Ascending aorta (tissue), 2 donors: ENCODE data around the gene KCNQ5. TPM values are rescaled to one million over a fixed set of nuclear protein-coding genes. Genes with fewer than 3 reads are reported as not detected.

Experiments used
- DNase-seq, 2 donors: peaks; one replicate each; pipeline ENCODE4 v3.0.0-alpha.2; 2019; ENCODE audit warnings: low spot score in 2 of 2
- H3K27ac ChIP-seq, 2 donors: fragments of 200-600 bp; sonication (generic); one replicate each; pipeline ENCODE4 v1.5.1; 2016 to 2017; ENCODE audit warnings: mild to moderate bottlenecking in 1 of 2
- H3K27me3 ChIP-seq: fragments of 200-600 bp; sonication (generic); one replicate; pipeline ENCODE4 v1.5.1; 2017
- H3K36me3 ChIP-seq, 2 donors: fragments of 200-600 bp; sonication (generic); one replicate each; pipeline ENCODE4 v1.5.1; 2016
- H3K4me1 ChIP-seq, 2 donors: fragments of 200-600 bp; sonication (generic); one replicate each; pipeline ENCODE4 v1.5.1; 2016 to 2017; ENCODE audit warnings: mild to moderate bottlenecking in 1 of 2
- H3K4me3 ChIP-seq, 2 donors: fragments of 200-600 bp; sonication (generic); one replicate each; pipeline ENCODE4 v1.5.1; 2016 to 2017; ENCODE audit warnings: mild to moderate bottlenecking in 1 of 2
- H3K9me3 ChIP-seq, 2 donors: fragments of 200-600 bp; sonication (generic); one replicate each; pipeline ENCODE4 v1.5.1; 2016
- intact Hi-C: fragments of 100-400 bp; cut with DNase I; formaldehyde crosslinking; loops from one replicate; pipeline ENCODE4 v1.15.1; 2023
- total RNA-seq: library from RNA; depleted of rRNA; stranded (reverse); fragments of >200 nt; gene quantifications from one replicate; pipeline ENCODE4 v1.1.0, GENCODE V29; 2016
- TF ChIP-seq, protein P1 (sequence below), 3 experiments: fragments of 200-600 bp in 2 of 3; fragments of 450-650 bp in 1 of 3; sonication (generic) in 2 of 3; IDR thresholded peaks; one replicate each; pipeline ENCODE4 v1.5.1; 2016 to 2019; ENCODE audit warnings: antibody characterized with exemption in 3 of 3, mild to moderate bottlenecking in 1 of 3, moderate library complexity in 1 of 3

Gene KCNQ5
- total RNA-seq, 1 donor from 2014 or later: 4.5 TPM

DNA sequence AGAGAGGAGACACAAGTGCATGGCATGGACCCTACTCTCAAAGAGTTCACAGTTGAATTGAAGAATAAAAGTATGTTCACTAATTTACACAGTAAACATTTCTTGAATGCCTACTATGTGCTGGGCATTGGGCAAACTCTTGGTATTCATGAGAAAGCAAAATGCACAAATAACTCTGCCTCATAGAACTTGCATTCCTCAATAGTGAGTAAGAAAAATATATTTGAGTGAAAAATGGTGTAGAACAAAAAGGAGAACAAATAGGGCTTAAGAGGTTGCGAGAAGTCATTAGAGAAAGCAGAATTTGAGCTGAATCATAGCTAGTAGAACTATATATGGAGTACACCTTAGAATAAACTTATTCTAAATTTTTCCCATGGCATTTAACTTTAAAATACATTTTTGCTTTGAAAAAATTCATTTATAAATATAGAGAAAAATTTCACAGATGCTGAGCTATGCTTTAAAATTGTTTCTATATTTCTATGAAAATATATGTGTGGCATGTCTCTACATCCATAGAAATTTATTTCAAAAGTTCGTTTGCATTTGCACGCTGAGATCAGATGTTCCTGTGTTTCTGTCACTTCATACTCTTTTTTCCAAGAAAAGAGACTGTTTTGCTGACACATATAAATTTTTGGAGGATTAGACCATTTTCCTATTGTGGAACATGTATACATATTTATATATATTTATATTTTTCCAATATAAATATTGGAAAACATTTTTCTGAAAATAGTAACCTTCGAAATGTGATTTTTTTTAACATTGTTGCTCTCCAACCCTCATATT lies 236.1 kb downstream of the KCNQ5 start:
- DNase-seq: no peak
- H3K27me3 ChIP-seq: no peaks in the 10 kb centered on the region
- no peaks in the 10 kb centered on the region for H3K36me3 ChIP-seq
- H3K27ac ChIP-seq: no peak overlapping the region
- no peak overlapping the region for H3K4me3 ChIP-seq
- TF ChIP-seq, protein P1, sequence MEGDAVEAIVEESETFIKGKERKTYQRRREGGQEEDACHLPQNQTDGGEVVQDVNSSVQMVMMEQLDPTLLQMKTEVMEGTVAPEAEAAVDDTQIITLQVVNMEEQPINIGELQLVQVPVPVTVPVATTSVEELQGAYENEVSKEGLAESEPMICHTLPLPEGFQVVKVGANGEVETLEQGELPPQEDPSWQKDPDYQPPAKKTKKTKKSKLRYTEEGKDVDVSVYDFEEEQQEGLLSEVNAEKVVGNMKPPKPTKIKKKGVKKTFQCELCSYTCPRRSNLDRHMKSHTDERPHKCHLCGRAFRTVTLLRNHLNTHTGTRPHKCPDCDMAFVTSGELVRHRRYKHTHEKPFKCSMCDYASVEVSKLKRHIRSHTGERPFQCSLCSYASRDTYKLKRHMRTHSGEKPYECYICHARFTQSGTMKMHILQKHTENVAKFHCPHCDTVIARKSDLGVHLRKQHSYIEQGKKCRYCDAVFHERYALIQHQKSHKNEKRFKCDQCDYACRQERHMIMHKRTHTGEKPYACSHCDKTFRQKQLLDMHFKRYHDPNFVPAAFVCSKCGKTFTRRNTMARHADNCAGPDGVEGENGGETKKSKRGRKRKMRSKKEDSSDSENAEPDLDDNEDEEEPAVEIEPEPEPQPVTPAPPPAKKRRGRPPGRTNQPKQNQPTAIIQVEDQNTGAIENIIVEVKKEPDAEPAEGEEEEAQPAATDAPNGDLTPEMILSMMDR (IDR thresholded peaks at IDR 0.05): no peak
- intact Hi-C loops: no loop called here
- H3K9me3 ChIP-seq: no peaks in the 10 kb centered on the region
- peaks cover 7 to 13% of the 10 kb centered on the region in 2 donors for H3K4me1 ChIP-seq

DNA sequence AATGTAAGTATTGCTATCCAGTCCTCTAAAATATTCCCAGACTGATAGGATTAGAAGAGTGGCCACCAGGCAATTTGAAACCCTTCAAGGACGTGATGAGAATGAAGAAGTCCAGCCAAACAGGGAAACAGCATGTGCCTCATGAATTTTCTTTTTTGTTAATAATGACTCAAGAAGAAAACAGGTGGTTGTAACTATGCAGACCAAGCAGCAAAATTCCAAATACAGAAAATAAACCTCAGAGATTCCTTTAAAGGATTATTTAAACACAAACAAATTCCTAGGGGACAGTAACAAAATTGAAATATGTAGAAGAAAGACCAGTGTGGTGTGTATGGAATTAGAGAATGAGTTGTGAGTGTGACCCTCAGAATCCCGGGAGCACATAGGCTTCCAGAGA lies 239.2 kb downstream of the KCNQ5 start:
- H3K36me3 ChIP-seq: no peaks in the 10 kb centered on the region
- H3K4me1 ChIP-seq: peaks cover 9 to 30% of the 10 kb centered on the region in 2 donors
- no peak for DNase-seq
- H3K27me3 ChIP-seq: no peaks in the 10 kb centered on the region
- TF ChIP-seq, protein P1 (IDR thresholded peaks at IDR 0.05): no peak
- intact Hi-C loops: loop anchor here (5.0 kb wide), 4 partner anchors 49 to 239 kb away; partner anchors contain the start of gene KCNQ5
- peak overlapping the region; percentile 58 to 86 for H3K27ac ChIP-seq
- no peak overlapping the region for H3K4me3 ChIP-seq
- H3K9me3 ChIP-seq: no peaks in the 10 kb centered on the region

GRCh38 chr6:72861935-72862432 lies 240.1 kb downstream of the KCNQ5 start:
- no peak overlapping the region for H3K4me3 ChIP-seq
- peak in 1 of 2 donors; percentile 80 for DNase-seq
- H3K9me3 ChIP-seq: no peaks in the 10 kb centered on the region
- TF ChIP-seq, protein P1 (IDR thresholded peaks at IDR 0.05): no peak
- no peaks in the 10 kb centered on the region for H3K27me3 ChIP-seq
- H3K36me3 ChIP-seq: no peaks in the 10 kb centered on the region
- intact Hi-C loops: loop anchor here (5.0 kb wide), 4 partner anchors 50 to 240 kb away; partner anchors contain the start of gene KCNQ5
- H3K4me1 ChIP-seq: peaks cover 9 to 30% of the 10 kb centered on the region in 2 donors
- H3K27ac ChIP-seq: peak overlapping the region; percentile 58 to 86

DNA sequence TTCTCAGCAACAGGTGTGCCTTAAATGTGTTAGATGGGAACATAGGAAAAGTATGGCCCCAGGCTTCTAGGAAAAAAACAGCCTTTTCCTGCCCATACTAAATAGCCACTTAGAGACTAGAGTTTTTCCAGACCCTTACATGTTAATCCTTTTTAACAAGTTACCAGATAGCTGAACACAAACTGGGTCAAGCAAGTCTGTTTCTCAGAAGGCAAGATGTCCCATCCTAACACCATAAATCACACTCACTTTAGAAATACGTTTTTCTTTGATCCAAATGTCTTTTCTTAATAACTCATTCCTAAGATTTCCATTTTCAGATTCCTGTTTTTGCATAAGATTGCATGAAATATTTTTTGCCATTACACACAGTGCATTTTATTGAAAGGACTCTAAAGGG lies 241.3 kb downstream of the KCNQ5 start:
- Histone ChIP-seq H3K9me3 (no peaks in the 10 kb centered on the region), H3K27me3 (no peaks in the 10 kb centered on the region), H3K27ac (peak overlapping the region; percentile 58 to 86), H3K36me3 (no peaks in the 10 kb centered on the region), H3K4me1 (peaks cover 9 to 30% of the 10 kb centered on the region in 2 donors), H3K4me3 (no peak overlapping the region)
- intact Hi-C loops: loop anchor here (5.0 kb wide), 4 partner anchors 51 to 241 kb away; partner anchors contain the start of gene KCNQ5
- DNase-seq: no peak
- TF ChIP-seq, protein P1 (IDR thresholded peaks at IDR 0.05): no peak

DNA sequence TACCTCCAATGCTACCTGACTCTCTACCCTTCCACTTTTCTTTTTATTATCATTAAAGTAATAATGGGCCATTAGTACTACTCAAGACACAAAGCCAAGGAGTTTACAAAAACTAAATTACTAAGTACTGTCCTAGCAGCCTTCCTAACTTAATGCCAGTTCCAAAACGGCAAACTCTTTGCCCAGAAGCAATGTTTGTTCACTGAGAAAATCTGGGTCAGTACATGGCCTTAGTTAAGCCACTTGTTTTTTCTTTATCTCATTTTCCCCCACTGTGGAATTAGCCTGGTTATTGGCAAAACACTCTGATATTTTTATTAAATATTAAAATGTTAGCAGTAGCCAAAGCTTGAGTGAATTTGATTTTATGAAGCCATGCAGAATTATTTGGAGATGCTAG lies 242.4 kb downstream of the KCNQ5 start:
- Histone ChIP-seq H3K36me3 (no peaks in the 10 kb centered on the region), H3K9me3 (no peaks in the 10 kb centered on the region), H3K27ac (peak overlapping the region in 1 of 2 donors; percentile 3), H3K4me1 (peaks cover 9 to 30% of the 10 kb centered on the region in 2 donors), H3K4me3 (no peak overlapping the region), H3K27me3 (no peaks in the 10 kb centered on the region)
- TF ChIP-seq, protein P1 (IDR thresholded peaks at IDR 0.05): no peak
- intact Hi-C loops: loop anchor here (2.0 to 5.0 kb wide), 5 partner anchors 52 to 242 kb away; partner anchors contain the start of gene KCNQ5
- no peak for DNase-seq
